Stomach (tissue), 4 donors: ENCODE results near the gene PARP3.

Source experiments
- EP300 ChIP-seq: sonication (generic); formaldehyde crosslinking; IDR thresholded peaks from one replicate; pipeline ENCODE4 v1.6.1; 2017; ENCODE audit warnings: antibody characterized with exemption
- POLR2A ChIP-seq, 4 donors: fragments of 450-650 bp; IDR thresholded peaks; one replicate each; pipeline ENCODE4 v1.6.1; 2016; ENCODE audit warnings: antibody characterized with exemption in 4 of 4, control low read depth in 2 of 4, mild to moderate bottlenecking in 1 of 4, moderate library complexity in 1 of 4

- TF ChIP-seq POLR2A (IDR thresholded peaks at IDR 0.05) (no peak), EP300 (no peak)
Observed at GRCh38 chr3:51994530-51994929, 52.4 kb downstream of the PARP3 start.
